GM12875 (cell line): ENCODE results near the gene NHLRC2.

Experiments used
- H3K4me3 ChIP-seq: one replicate; pipeline ENCODE4 v1.5.1; 2011; ENCODE audit warnings: low read depth, low read length, control low read depth
- TF ChIP-seq, protein P1 (sequence below): IDR thresholded peaks from 2 replicates; pipeline ENCODE4 v1.5.1; 2011; ENCODE audit warnings: low read depth, mild to moderate bottlenecking, control low read depth, inconsistent platforms, low read length, moderate library complexity, borderline replicate concordance; ENCODE audit not compliant: insufficient read depth

NHLRC2 gene

DNA sequence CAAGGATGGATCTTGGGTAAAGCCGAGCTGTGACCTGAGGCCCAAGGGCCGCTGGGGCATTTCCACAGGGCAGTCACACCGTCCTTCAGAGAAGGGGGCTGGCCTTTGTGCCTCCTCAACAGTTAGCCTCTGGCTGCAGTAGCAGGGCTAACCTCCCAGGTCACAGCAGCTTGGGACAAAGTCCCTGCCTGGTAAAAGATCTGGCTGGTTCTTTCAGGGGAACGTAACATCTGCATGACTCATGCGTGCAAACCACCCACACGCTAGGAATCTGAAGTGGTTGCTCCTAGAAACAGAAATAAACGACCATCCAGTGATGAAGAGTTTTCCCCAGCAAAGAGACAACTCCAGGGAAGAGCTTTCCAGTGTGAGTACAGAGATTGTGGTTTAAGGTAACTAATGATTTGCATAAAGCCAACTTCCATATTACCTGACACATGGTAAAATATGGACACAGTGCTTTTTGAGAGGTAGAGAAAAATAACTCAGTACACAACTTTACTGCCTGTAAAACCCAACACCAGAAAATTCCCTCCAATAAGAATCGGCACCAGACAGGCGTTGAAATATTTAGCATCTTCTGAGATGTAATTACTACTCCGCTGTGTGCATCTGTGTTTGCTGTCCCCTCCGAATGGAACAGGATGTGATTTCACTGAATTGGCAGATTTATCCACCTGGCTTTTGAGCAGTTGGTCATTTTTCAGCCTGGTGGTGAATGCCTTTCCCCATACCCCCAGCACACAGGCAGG lies 104.3 kb downstream of the NHLRC2 start:
- TF ChIP-seq, protein P1, sequence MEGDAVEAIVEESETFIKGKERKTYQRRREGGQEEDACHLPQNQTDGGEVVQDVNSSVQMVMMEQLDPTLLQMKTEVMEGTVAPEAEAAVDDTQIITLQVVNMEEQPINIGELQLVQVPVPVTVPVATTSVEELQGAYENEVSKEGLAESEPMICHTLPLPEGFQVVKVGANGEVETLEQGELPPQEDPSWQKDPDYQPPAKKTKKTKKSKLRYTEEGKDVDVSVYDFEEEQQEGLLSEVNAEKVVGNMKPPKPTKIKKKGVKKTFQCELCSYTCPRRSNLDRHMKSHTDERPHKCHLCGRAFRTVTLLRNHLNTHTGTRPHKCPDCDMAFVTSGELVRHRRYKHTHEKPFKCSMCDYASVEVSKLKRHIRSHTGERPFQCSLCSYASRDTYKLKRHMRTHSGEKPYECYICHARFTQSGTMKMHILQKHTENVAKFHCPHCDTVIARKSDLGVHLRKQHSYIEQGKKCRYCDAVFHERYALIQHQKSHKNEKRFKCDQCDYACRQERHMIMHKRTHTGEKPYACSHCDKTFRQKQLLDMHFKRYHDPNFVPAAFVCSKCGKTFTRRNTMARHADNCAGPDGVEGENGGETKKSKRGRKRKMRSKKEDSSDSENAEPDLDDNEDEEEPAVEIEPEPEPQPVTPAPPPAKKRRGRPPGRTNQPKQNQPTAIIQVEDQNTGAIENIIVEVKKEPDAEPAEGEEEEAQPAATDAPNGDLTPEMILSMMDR: no peak
- no peak overlapping the region for H3K4me3 ChIP-seq

DNA sequence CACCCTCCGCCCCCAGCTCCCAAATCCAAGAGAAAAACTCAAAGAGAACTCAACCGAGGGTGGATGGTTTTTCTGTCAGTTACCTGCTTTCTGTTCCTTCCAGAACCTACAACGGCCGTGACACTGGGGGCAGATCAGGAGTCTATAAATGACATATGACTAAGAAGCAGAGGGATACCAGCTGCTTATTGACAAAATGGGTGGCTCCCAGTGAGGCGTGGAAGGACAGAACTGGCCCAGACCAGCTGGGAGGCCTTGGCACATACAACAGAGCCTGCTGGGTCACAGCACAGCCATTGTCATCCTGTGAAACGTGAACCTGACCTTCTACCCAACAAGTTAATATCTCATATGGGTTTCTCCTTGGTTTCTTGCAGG lies 104.9 kb downstream of the NHLRC2 start:
- no peak overlapping the region for H3K4me3 ChIP-seq
- TF ChIP-seq, protein P1: no peak

DNA sequence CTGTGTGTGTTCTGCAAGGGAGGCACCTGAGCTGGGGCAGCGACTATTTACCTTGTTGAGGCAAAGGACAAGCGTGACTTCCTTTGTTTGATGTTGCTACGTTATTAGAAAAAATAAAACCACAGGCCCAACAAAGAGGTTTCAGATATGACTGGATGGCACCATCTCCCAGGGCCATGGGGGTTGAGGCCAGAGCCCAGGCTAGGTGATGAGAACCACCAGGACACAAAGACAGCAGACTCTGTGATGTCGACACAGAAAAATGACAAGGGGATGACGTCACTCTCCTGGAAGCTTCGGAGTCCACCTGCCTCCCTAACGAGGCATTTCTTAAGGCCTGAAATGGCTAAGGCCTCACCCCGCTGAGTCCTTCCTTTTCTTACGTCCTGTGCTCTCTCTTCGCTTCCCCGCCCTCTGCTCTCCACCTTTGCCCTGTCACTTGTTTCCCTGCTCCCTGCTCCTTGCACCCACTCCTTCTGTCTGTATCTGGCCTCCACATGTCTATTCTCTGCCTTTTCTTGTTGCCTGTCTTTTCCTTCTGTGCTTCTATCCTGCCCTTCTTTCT lies 106.2 kb downstream of the NHLRC2 start:
- H3K4me3 ChIP-seq: no peak overlapping the region
- TF ChIP-seq, protein P1: no peak

DNA sequence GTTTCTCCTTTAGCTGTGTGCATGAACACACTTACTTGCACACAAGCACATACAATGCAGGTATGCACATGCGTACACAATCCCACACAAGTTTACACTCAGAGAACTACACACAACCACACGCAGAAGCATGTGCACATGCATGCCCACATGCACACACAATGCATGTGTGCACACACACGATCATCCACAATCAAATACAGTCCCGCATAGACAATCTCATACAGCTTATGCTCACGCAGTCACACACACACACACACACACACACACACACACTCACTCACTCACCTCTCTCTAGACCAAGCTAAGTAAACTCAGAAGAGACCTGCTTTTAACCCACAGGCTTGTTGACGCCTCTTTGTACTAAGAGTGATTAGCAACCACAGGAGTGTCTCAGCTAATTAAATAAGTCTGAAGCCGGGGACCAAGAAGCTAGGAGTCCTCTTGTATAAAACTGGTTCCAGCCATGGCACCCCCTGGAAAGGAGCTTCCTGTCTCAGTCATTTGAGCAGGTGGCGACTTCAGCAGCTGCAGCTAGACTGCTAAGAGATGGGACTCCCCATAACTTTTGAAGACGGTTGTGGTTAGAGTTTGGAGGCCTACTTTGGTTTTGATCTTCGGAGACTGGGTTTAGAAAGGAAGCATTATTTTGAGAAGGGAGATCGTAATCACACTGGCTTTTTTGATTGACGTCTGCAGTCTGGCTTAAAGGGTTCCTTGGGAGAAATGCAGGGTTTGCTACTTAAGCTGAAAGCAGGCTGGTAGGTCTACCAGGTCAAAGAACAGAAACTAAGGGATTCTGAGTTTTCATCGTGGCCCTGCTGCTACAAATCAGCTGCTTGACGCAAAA lies 106.9 kb downstream of the NHLRC2 start:
- TF ChIP-seq, protein P1: no peak

DNA sequence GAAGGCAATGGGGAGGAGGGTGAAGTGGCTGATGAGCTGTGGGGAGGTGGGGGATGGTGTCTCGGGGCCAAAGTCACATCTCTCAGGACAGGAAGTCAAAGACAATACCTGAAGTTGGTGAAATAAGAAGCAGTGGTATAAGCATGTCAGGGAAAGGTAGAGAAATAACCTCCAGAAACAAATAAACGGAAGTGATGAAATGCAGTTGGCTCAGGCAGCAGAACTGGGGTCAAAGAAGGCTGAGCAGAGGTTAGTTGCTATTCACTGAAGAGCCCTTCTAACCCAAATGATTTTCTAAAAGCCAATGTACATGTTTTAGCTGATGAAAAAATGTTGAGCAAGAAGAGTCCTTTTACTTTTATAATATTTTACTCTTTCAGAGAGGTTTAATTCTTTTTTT lies 110.6 kb downstream of the NHLRC2 start:
- TF ChIP-seq, protein P1: no peak

More for the DNA sequence above, 106.9 kb downstream of the NHLRC2 start:
- no peak overlapping the region for H3K4me3 ChIP-seq

DNA sequence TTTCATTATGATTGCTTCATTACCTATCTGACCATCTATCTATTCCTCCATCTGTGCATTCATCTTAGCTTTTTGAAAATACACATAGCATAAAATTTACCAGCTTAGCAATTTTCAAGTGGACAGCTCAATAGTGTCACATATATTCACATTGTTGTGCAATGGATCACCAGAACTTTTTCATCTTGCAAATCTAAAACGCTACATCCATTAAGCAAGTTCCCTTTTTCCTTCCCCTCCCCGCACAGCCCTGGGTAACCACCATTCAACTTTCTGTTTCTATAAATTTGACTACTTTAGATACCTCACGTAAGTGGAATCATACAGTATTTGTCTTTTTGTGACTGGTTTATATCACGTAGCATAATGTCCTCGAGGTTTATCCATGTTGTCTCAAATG lies 111.2 kb downstream of the NHLRC2 start:
- no peak overlapping the region for H3K4me3 ChIP-seq
- TF ChIP-seq, protein P1: no peak

More for the DNA sequence above, 110.6 kb downstream of the NHLRC2 start:
- H3K4me3 ChIP-seq: no peak overlapping the region
